ENCODE measurements around the gene TWF2.
A peak's percentile ranks its signal among the peaks of the same experiment; 100 is the strongest.

The TWF2 gene

DNA sequence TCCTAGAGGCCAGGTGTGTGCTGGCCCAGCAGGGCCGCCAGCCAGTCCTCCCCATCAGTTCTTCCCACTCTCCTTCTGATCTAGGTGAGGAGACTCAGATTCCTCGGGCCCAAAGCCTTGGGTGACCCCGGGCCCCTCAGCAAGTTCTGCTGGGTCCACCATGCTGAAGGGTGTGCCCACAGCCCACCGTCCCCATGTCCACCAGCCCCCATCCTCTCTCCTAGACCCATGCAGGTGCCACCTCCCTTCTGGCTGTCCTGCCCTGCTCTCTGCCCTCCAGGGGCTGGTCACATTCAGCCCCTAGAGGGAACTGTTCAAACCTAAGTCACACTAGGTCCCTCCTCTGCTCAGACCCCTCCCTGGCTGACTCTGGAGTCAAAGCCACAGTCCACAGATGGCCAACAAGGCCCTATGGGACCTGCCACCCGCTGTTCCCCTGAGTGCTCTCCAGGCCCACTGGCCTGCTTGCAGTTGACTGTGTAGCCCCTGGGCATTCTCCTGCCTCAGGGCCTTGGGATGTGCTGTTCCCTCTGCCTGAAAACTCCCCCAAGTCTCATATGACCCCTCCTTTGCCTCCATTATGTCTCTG, 12.6 kb downstream of the TWF2 start:
- TF ChIP-seq POLR2AphosphoS5 (IDR thresholded peaks at IDR 0.05; ENCODE audit: low read depth): no peak
- TF ChIP-seq, protein P1, sequence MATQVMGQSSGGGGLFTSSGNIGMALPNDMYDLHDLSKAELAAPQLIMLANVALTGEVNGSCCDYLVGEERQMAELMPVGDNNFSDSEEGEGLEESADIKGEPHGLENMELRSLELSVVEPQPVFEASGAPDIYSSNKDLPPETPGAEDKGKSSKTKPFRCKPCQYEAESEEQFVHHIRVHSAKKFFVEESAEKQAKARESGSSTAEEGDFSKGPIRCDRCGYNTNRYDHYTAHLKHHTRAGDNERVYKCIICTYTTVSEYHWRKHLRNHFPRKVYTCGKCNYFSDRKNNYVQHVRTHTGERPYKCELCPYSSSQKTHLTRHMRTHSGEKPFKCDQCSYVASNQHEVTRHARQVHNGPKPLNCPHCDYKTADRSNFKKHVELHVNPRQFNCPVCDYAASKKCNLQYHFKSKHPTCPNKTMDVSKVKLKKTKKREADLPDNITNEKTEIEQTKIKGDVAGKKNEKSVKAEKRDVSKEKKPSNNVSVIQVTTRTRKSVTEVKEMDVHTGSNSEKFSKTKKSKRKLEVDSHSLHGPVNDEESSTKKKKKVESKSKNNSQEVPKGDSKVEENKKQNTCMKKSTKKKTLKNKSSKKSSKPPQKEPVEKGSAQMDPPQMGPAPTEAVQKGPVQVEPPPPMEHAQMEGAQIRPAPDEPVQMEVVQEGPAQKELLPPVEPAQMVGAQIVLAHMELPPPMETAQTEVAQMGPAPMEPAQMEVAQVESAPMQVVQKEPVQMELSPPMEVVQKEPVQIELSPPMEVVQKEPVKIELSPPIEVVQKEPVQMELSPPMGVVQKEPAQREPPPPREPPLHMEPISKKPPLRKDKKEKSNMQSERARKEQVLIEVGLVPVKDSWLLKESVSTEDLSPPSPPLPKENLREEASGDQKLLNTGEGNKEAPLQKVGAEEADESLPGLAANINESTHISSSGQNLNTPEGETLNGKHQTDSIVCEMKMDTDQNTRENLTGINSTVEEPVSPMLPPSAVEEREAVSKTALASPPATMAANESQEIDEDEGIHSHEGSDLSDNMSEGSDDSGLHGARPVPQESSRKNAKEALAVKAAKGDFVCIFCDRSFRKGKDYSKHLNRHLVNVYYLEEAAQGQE (IDR thresholded peaks at IDR 0.05; ENCODE audit: insufficient replicate concordance, low read depth): no peak
- TF ChIP-seq, protein P2, sequence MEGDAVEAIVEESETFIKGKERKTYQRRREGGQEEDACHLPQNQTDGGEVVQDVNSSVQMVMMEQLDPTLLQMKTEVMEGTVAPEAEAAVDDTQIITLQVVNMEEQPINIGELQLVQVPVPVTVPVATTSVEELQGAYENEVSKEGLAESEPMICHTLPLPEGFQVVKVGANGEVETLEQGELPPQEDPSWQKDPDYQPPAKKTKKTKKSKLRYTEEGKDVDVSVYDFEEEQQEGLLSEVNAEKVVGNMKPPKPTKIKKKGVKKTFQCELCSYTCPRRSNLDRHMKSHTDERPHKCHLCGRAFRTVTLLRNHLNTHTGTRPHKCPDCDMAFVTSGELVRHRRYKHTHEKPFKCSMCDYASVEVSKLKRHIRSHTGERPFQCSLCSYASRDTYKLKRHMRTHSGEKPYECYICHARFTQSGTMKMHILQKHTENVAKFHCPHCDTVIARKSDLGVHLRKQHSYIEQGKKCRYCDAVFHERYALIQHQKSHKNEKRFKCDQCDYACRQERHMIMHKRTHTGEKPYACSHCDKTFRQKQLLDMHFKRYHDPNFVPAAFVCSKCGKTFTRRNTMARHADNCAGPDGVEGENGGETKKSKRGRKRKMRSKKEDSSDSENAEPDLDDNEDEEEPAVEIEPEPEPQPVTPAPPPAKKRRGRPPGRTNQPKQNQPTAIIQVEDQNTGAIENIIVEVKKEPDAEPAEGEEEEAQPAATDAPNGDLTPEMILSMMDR (IDR thresholded peaks at IDR 0.05; ENCODE audit: insufficient read depth, low read length): no peak
- no peak for TF ChIP-seq GABPA (IDR thresholded peaks at IDR 0.05; ENCODE audit: low read depth)
- TF ChIP-seq SPI1 (IDR thresholded peaks at IDR 0.05; ENCODE audit: borderline replicate concordance, low read depth): no peak
- peak in 1 of 2 experiments; percentile 50 for DNase-seq (ENCODE audit: low read depth in 1 of 2, low spot score in 1 of 2)
- H3K27me3 ChIP-seq (ENCODE audit: insufficient read depth, poor library complexity, severe bottlenecking): no peaks in the 10 kb centered on the region
- peak overlapping the region; percentile 76 for H3K27ac ChIP-seq (replicated peaks)
- H3K4me3 ChIP-seq (replicated peaks; ENCODE audit: insufficient read depth, low read length): no peak overlapping the region

DNA sequence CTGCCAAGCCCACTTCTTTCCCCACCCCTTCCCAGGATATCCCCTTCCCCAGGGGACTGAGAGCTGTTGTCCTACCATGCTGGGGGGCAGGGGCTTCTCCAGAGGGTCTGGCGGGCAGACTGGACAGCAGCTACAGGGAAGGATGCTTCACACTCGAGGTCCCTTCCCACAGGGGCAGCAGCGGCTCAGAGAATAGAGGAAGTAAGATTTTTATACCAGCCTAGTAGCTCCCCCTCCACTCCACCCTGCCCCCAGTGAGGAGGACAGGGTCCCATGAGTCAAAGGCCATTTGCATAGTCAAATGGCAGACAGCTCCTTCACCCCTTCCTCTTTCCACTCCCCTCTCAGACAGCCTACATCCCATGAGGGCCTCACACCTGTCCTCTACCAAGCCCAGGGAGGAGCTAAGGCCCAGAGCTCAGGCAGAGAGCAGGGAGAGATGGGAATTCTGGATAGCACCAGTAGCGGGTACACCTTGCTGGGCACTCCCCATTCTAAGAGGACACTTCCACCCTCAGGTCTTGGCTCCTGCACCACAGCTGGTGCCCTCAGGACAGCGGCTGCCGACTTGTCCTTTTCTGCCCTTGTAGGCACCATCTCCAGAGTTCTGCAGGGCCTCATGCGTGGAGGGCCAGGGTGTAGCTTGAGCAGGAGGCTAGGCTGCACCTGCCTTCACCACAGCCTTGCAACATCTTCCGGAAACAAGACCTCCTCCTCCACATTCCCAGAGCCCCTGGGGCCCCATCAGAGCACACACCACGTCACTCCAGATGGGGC, 13.3 kb downstream of the TWF2 start, which contains the start of gene TLR9:
TSS of gene TLR9 (minus strand) at position 194 of the 777 bp plus-strand sequence. CDS start at position 78, 116 bp downstream.
- peak within 1 kb of the TSS; percentile 76 for H3K27ac ChIP-seq (replicated peaks)
- peak; percentile 89 to 92 for DNase-seq (ENCODE audit: low read depth in 1 of 2, low spot score in 1 of 2)
- no peaks in the 10 kb centered on the region for H3K27me3 ChIP-seq (ENCODE audit: insufficient read depth, poor library complexity, severe bottlenecking)
- 0 out of 2 replicates have a peak within 1 kb of the TSS, but pooled peaks have one; percentile 4 for H3K4me3 ChIP-seq (replicated peaks; ENCODE audit: insufficient read depth, low read length)
- peak; percentile 88 for TF ChIP-seq SPI1 (IDR thresholded peaks at IDR 0.05; ENCODE audit: borderline replicate concordance, low read depth)
- TF ChIP-seq POLR2AphosphoS5 (IDR thresholded peaks at IDR 0.05; ENCODE audit: low read depth): peak; percentile 100
- TF ChIP-seq, protein P1 (IDR thresholded peaks at IDR 0.05; ENCODE audit: insufficient replicate concordance, low read depth): no peak
- TF ChIP-seq, protein P2 (IDR thresholded peaks at IDR 0.05; ENCODE audit: insufficient read depth, low read length): no peak
- peak; percentile 63; the same call in 1 of the 2 replicates for TF ChIP-seq GABPA (IDR thresholded peaks at IDR 0.05; ENCODE audit: low read depth)

DNA sequence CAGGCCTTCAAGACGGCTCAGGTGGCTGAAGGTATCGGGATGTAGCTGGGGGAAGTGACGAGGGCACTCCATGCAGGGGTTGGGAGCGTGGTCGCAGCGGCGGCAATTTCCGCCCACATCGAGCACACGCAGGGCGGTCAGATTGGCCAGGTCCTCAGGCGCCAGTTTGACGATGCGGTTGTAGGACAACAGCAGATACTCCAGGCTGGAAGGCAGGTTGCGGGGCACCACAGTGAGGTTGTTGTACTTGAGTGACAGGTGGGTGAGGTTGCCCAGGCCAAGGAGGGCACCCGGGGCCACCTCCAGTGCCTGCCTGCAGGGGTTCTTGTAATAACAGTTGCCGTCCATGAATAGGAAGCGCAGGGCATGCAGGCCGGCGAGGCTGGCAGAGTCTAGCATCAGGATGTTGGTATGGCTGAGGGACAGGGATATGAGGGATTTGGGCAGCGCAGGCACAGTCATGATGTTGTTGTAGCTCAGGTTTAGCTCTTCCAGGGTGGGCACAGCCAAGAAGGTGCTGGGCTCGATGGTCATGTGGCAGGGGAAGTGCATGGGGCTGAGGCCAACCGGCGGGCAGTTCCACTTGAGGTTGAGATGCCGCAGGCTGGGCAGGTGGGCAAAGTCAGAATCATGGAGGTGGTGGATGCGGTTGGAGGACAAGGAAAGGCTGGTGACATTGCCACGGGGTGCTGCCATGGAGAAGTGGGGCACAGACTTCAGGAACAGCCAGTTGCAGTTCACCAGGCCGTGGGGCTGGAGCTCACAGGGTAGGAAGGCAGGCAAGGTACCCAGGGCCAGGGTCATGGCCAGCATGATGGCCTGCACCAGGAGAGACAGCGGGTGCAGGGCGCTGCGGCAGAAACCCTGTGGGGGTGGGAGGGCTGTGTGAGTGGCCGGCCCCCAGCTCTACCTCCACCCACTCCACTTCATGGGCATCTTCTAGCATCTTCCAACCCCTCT, 15.2 kb downstream of the TWF2 start:
- TF ChIP-seq SPI1 (IDR thresholded peaks at IDR 0.05; ENCODE audit: borderline replicate concordance, low read depth) (no peak), GABPA (IDR thresholded peaks at IDR 0.05; ENCODE audit: low read depth) (no peak), POLR2AphosphoS5 (IDR thresholded peaks at IDR 0.05; ENCODE audit: low read depth) (no peak)
- TF ChIP-seq, protein P2 (IDR thresholded peaks at IDR 0.05; ENCODE audit: insufficient read depth, low read length): no peak
- TF ChIP-seq, protein P1 (IDR thresholded peaks at IDR 0.05; ENCODE audit: insufficient replicate concordance, low read depth): no peak
- H3K27me3 ChIP-seq (ENCODE audit: insufficient read depth, poor library complexity, severe bottlenecking): no peaks in the 10 kb centered on the region
- H3K4me3 ChIP-seq (replicated peaks; ENCODE audit: insufficient read depth, low read length): no peak overlapping the region
- no peak for DNase-seq (ENCODE audit: low read depth in 1 of 2, low spot score in 1 of 2)
- peak overlapping the region; percentile 76 for H3K27ac ChIP-seq (replicated peaks)
